Tibial nerve (tissue), 4 donors: ENCODE measurements around the gene ALDOB.

Experiments
- EP300 ChIP-seq, 2 donors: sonication (generic); formaldehyde crosslinking; IDR thresholded peaks; one replicate each; pipeline ENCODE4 v1.6.1; 2017; ENCODE audit warnings: antibody characterized with exemption in 2 of 2, mild to moderate bottlenecking in 1 of 2
- TF ChIP-seq, protein P1 (sequence below), 5 experiments: fragments of 200-600 bp in 3 of 5; fragments of 450-650 bp in 2 of 5; sonication (generic) in 3 of 5; IDR thresholded peaks; one replicate each; pipeline ENCODE4 v1.5.1; 2016 to 2019; ENCODE audit warnings: antibody characterized with exemption in 5 of 5, mild to moderate bottlenecking in 3 of 5, moderate library complexity in 2 of 5

DNA sequence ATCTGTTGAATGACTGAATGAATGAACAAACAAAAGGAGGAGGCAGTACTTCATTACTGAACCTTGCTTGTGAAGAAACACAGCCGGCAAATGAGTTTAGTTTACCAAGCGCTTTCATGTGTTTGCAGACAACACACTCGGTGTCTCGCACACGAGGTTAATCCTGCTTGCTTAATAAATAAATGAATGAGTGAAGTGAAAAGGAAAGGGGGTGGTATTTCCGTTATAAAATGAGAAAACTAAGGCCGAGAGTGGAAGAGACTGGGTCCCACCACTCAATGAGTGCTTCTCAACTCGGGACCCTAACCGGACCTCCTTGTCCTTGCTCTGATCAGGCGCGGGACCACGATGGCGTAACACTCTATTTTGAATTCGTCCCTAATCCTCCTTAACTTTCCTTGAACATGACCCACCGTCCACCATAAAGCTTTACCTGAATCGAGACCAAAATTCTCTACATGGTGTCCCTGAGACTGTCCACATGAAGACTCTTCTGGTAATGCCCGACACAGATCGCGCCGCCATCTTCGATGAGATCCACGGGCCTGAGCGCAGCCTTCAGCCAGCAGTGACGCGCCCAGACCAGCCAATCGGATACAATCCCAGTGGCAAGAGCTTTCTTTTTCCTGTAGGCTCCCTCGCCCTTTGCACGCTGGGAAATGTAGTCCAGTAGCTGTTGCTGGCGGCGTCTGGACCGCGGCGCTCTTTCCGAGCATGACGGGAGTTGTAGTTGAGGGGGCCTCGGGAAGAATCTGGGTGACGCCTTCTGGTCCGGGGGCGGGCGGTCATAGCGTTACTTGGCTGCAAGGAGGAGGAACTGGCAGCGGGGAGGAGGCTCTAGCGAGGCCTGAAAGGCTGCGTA is 37.3 kb downstream of the ALDOB start, which contains the start of the genes MRPL50 and ZNF189:
- TF ChIP-seq, protein P1, sequence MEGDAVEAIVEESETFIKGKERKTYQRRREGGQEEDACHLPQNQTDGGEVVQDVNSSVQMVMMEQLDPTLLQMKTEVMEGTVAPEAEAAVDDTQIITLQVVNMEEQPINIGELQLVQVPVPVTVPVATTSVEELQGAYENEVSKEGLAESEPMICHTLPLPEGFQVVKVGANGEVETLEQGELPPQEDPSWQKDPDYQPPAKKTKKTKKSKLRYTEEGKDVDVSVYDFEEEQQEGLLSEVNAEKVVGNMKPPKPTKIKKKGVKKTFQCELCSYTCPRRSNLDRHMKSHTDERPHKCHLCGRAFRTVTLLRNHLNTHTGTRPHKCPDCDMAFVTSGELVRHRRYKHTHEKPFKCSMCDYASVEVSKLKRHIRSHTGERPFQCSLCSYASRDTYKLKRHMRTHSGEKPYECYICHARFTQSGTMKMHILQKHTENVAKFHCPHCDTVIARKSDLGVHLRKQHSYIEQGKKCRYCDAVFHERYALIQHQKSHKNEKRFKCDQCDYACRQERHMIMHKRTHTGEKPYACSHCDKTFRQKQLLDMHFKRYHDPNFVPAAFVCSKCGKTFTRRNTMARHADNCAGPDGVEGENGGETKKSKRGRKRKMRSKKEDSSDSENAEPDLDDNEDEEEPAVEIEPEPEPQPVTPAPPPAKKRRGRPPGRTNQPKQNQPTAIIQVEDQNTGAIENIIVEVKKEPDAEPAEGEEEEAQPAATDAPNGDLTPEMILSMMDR (IDR thresholded peaks at IDR 0.05), result peak in 1 of 5 experiments; percentile 34
- peak; percentile 83 to 98 for TF ChIP-seq EP300 (IDR thresholded peaks at IDR 0.05)
